Endodermal cell (in vitro differentiated cells): ENCODE results near the gene C1QL1. TPM values are rescaled to one million over a fixed set of nuclear protein-coding genes. Genes with fewer than 3 reads are reported as not detected.

ENCODE experiments used
- DNase-seq: peaks from one replicate; pipeline ENCODE4 v3.0.0-alpha.2; 2017
- H3K27ac ChIP-seq: 2 replicates; pipeline ENCODE4 v1.5.1; 2013; ENCODE audit warnings: mild to moderate bottlenecking, low read depth, low read length, moderate library complexity
- H3K27me3 ChIP-seq: 2 replicates; pipeline ENCODE4 v1.6.1; 2013; ENCODE audit warnings: mild to moderate bottlenecking, low read length, moderate library complexity; ENCODE audit not compliant: insufficient read depth, control insufficient read depth, poor library complexity, severe bottlenecking
- H3K36me3 ChIP-seq: 2 replicates; pipeline ENCODE4 v1.7.0; 2013; ENCODE audit warnings: mild to moderate bottlenecking, low read length, moderate library complexity; ENCODE audit not compliant: control insufficient read depth, insufficient read depth
- H3K4me1 ChIP-seq: one replicate; pipeline ENCODE4 v1.7.0; 2013; ENCODE audit warnings: low read length; ENCODE audit not compliant: control insufficient read depth, insufficient read depth
- H3K4me3 ChIP-seq: 2 replicates; pipeline ENCODE4 v1.5.1; 2013; ENCODE audit warnings: mild to moderate bottlenecking, low read length, moderate library complexity
- H3K9ac ChIP-seq: 2 replicates; pipeline ENCODE4 v1.6.1; 2013; ENCODE audit warnings: mild to moderate bottlenecking, low read length, moderate library complexity; ENCODE audit not compliant: poor library complexity, severe bottlenecking; ENCODE audit errors: extremely low read depth
- H3K9me3 ChIP-seq: 2 replicates; pipeline ENCODE4 v1.6.1; 2013; ENCODE audit warnings: mild to moderate bottlenecking, low read length, moderate library complexity; ENCODE audit not compliant: control insufficient read depth
- H3K27ac Mint-ChIP-seq: 2 replicates; pipeline ENCODE4 v1.8.0; 2020; ENCODE audit warnings: mixed read lengths
- H3K27me3 Mint-ChIP-seq: 2 replicates; pipeline ENCODE4 v1.8.0; 2021; ENCODE audit warnings: mild to moderate bottlenecking, mixed read lengths; ENCODE audit not compliant: insufficient read depth
- H3K36me3 Mint-ChIP-seq: 2 replicates; pipeline ENCODE4 v1.8.0; 2020; ENCODE audit warnings: low read depth, mixed read lengths
- H3K4me1 Mint-ChIP-seq: 2 replicates; pipeline ENCODE4 v1.8.0; 2020; ENCODE audit warnings: mixed read lengths
- H3K4me3 Mint-ChIP-seq: 2 replicates; pipeline ENCODE4 v1.8.0; 2020; ENCODE audit warnings: mild to moderate bottlenecking, moderate library complexity, mixed read lengths
- H3K9me3 Mint-ChIP-seq: 2 replicates; pipeline ENCODE4 v1.8.0; 2020; ENCODE audit warnings: mild to moderate bottlenecking, mixed read lengths
- CTCF ChIP-seq: fragments of 200-600 bp; sonication (generic); conservative IDR thresholded peaks from 2 replicates; pipeline ENCODE4 v1.5.0; 2021; ENCODE audit warnings: antibody characterized with exemption, mild to moderate bottlenecking
- WGBS, 2 experiments: methylation state at CpG; one replicate each; pipeline versions ENCODE4 v1.1.5 to v1.1.7; 2013; ENCODE audit warnings: missing lambda C conversion rate in 2 of 2, mixed read lengths in 1 of 2; ENCODE audit not compliant: insufficient coverage in 1 of 2, insufficient read length in 1 of 2; 5-methylcytosine and 5-hydroxymethylcytosine counted together
- total RNA-seq, 2 donors: library from RNA; stranded (reverse); fragmentation: NEBNext Ultra II Directional in 1 of 2; extraction: Animal tissue kit (Norgen Biotek cat#: 25700) in 1 of 2; gene quantifications; 2 replicates in 1 of 2; 3 replicates in 1 of 2; pipeline ENCODE4 v1.2.1, GENCODE V29; 2021

The C1QL1 gene
- total RNA-seq, 2 donors from 2014 or later: 1.4 to 2.7 TPM

DNA sequence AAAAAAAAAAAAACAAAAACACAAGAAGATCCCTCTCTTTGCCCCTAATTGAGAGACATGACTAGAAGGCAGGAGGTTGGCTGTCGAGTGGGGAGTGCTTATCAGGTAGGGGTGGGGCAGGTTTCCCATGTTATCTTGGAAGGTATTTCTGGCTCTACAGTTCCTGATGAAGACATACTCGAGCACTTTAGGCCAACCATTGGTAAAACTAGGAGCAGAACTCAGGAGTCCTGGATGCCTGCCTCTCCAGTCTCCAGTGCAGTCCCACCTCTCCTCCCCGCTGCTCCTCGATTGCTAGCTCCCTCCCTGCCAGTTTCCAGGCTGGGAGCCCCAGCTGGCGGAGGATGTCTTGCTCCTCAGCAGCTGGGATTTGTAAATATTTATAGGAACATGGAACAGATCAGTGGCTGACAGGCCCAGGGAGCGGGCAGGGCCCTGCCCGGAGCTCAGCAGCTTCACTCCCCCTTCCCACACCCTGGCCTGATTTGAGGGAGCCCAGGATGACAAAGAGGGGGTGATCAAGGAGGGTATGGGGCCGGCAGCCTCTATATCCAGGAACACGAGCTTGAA lies 11.4 kb upstream of the C1QL1 start:
- Mint-ChIP-seq H3K4me1 (no peaks in the 10 kb centered on the region), H3K9me3 (no peaks in the 10 kb centered on the region), H3K27ac (no peak overlapping the region), H3K36me3 (no peaks in the 10 kb centered on the region), H3K4me3 (no peak overlapping the region), H3K27me3 (peaks cover 24% of the 10 kb centered on the region)
- DNase-seq: no peak
- Histone ChIP-seq H3K36me3 (no peaks in the 10 kb centered on the region), H3K9me3 (no peaks in the 10 kb centered on the region), H3K27me3 (no peaks in the 10 kb centered on the region), H3K4me3 (no peak overlapping the region), H3K27ac (peak overlapping the region; percentile 62), H3K4me1 (peaks cover 3% of the 10 kb centered on the region), H3K9ac (no peak overlapping the region)
- no peak for TF ChIP-seq CTCF
- WGBS, 2 experiments: 75 to 80% methylated on average over 4 to 8 of the region's 9 CpGs

DNA sequence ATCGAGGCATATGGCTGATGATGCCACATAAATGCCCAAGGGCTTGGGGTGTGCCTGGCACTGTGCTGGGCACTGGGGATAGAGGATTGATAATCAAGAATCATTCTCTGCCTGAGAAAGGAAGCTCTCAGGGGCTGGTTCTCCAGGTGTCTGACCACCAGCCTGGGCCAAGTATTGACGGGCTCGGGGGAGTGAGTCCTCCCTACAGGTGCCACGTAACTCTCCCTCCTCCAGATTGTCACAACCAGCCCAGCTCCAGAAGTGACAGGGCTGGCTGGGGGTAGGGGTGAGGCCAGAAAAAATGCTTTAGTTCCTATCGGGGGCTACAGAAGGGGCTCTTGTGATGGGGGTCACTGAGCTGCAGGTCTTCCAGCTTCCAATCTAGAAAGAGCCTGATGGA lies 10.7 kb upstream of the C1QL1 start:
- H3K27me3 ChIP-seq: no peaks in the 10 kb centered on the region
- H3K9ac ChIP-seq: no peak overlapping the region
- WGBS, 2 experiments: 97 to 100% methylated on average over 2 to 5 of the region's 5 CpGs
- no peak for DNase-seq
- no peak overlapping the region for H3K4me3 ChIP-seq
- Mint-ChIP-seq H3K4me3 (no peak overlapping the region), H3K4me1 (no peaks in the 10 kb centered on the region), H3K27ac (no peak overlapping the region), H3K9me3 (no peaks in the 10 kb centered on the region), H3K36me3 (no peaks in the 10 kb centered on the region), H3K27me3 (peaks cover 24% of the 10 kb centered on the region)
- peaks cover 3% of the 10 kb centered on the region for H3K4me1 ChIP-seq
- no peak overlapping the region for H3K27ac ChIP-seq
- no peaks in the 10 kb centered on the region for H3K36me3 ChIP-seq
- no peaks in the 10 kb centered on the region for H3K9me3 ChIP-seq
- TF ChIP-seq CTCF: no peak

- WGBS, 2 experiments: 63 to 76% methylated on average over 6 to 7 of the region's 7 CpGs
- DNase-seq: no peak
- no peaks in the 10 kb centered on the region for H3K27me3 ChIP-seq
- peaks cover 24% of the 10 kb centered on the region for H3K27me3 Mint-ChIP-seq
- H3K36me3 Mint-ChIP-seq: no peaks in the 10 kb centered on the region
- H3K4me1 ChIP-seq: peaks cover 3% of the 10 kb centered on the region
- H3K27ac ChIP-seq: no peak overlapping the region
- H3K9me3 Mint-ChIP-seq: no peaks in the 10 kb centered on the region
- no peak overlapping the region for H3K9ac ChIP-seq
- peak; percentile 22 for TF ChIP-seq CTCF
- H3K4me3 ChIP-seq: no peak overlapping the region
- H3K9me3 ChIP-seq: no peaks in the 10 kb centered on the region
- no peak overlapping the region for H3K27ac Mint-ChIP-seq
- H3K36me3 ChIP-seq: no peaks in the 10 kb centered on the region
- no peak overlapping the region for H3K4me3 Mint-ChIP-seq
- H3K4me1 Mint-ChIP-seq: no peaks in the 10 kb centered on the region
Measured at GRCh38 chr17:44977814-44978550, 9.9 kb upstream of the C1QL1 start.
